GM19467 (cell line): ENCODE data around the gene PLA2G2C.

Experiments used
- ATAC-seq: cut with Tn5 transposase; IDR thresholded peaks from one replicate; pipeline ENCODE4 v1.9.1; 2021; ENCODE audit warnings: mild to moderate bottlenecking, moderate library complexity; ENCODE audit not compliant: unreplicated experiment

The PLA2G2C gene

GRCh38 chr1:20184997-20185833, 1.1 kb downstream of the PLA2G2C start:
- ATAC-seq = no peak

- no peak for ATAC-seq
These were observed 1.8 kb downstream of the PLA2G2C start for GRCh38 chr1:20184481-20184900.

GRCh38 chr1:20183616-20184271, 2.6 kb downstream of the PLA2G2C start:
- ATAC-seq = no peak

GRCh38 chr1:20183035-20183434, 3.3 kb downstream of the PLA2G2C start:
- ATAC-seq = no peak

GRCh38 chr1:20182415-20182814, 3.9 kb downstream of the PLA2G2C start:
- no peak for ATAC-seq

- ATAC-seq = no peak
These were observed 5.5 kb downstream of the PLA2G2C start for GRCh38 chr1:20180844-20181207.

GRCh38 chr1:20180129-20180843, 6.0 kb downstream of the PLA2G2C start:
- no peak for ATAC-seq

- no peak for ATAC-seq
These were observed 6.8 kb downstream of the PLA2G2C start for GRCh38 chr1:20179371-20180128.

GRCh38 chr1:20178634-20179370, 7.5 kb downstream of the PLA2G2C start:
- ATAC-seq = no peak

GRCh38 chr1:20174937-20175666, 11.2 kb downstream of the PLA2G2C start:
- ATAC-seq = no peak

- no peak for ATAC-seq
These were observed 14.2 kb downstream of the PLA2G2C start for GRCh38 chr1:20172033-20172590.

GRCh38 chr1:20169932-20170331, 16.4 kb downstream of the PLA2G2C start:
- ATAC-seq = no peak

GRCh38 chr1:20168564-20169491, 17.5 kb downstream of the PLA2G2C start:
- no peak for ATAC-seq

GRCh38 chr1:20167126-20167525, 19.2 kb downstream of the PLA2G2C start:
- no peak for ATAC-seq

GRCh38 chr1:20166051-20166450, 20.3 kb downstream of the PLA2G2C start:
- ATAC-seq = no peak

- ATAC-seq = no peak
These were observed 20.8 kb downstream of the PLA2G2C start for GRCh38 chr1:20165522-20165951.

GRCh38 chr1:20164694-20165202, 21.6 kb downstream of the PLA2G2C start:
- no peak for ATAC-seq

- ATAC-seq = no peak
These were observed 26.3 kb downstream of the PLA2G2C start for GRCh38 chr1:20160034-20160433.
